ENCODE data around the gene BPIFB4. TPM values are rescaled to one million over a fixed set of nuclear protein-coding genes. Genes with fewer than 3 reads are reported as not detected.
A peak's percentile ranks its signal among the peaks of the same experiment; 100 is the strongest.
"Not testable (repeated sequence)": the region's sequence is repeated elsewhere in the genome, so short reads cannot be mapped to it uniquely, and the experiment has no call there.

Gene BPIFB4
- total RNA-seq, 1 donor from 2014 or later, result not detected

DNA sequence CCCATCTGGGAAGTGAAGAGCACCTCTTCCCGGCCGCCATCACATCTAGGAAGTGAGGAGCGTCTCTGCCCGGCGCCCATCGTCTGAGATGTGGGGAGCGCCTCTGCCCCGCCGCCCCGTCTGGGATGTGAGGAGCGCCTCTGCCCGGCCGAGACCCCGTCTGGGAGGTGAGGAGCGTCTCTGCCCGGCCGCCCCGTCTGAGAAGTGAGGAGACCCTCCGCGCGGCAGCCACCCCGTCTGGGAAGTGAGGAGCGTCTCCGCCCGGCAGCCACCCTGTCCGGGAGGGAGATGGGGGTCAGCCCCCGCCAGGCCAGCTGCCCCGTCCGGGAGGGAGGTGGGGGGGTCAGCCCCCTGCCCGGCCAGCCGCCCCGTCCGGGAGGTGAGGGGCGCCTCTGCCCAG, 36.1 kb downstream of the BPIFB4 start:
- DNase-seq (ENCODE audit: low read depth), result not testable (repeated sequence)

DNA sequence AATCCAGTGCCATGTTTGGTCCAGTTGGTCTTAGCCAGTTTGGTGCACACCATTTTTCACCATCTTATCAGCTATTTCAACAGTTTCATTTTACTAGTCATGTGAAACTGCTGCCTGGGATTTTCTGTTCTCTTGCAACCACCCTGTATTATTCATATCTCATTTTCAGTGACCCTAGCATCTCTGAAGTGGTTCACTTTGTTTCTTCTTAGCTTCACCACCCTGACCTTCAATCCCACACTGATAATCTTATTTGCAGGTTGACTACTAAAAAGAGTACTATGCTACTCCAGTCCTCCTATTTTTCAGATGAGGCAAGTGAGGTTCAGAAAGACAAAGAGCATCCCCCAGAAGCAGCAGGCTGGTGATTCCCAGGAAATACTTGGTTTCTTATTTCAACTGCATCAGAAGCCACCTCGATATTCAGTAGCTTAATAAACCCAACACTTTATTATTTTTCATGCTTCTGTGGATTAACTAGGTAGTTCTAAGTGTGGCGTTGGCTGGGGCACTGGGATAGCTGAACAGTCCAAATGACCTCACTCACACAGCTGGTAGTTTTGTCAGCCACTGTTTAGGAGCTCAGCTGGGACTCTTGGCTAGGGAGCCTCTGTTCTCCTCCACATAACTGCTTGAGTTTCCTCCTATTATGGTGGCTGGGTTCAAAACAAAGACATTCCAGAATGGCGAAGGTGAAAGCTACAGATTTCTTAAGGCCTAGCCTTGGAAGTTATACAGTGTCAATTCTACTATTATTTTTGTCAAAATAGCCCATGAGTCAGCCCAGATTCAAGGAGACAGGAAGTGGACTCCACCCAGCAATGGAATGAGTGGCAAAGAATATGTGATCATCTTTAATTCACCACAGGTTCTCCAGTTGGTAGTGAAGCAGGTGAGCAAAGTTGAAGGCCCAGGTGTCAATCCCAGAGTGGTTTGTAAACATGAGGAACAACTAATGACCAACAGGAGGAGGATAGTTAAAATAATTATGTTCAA, 40.6 kb downstream of the BPIFB4 start:
- no peak for DNase-seq (ENCODE audit: low read depth)

DNA sequence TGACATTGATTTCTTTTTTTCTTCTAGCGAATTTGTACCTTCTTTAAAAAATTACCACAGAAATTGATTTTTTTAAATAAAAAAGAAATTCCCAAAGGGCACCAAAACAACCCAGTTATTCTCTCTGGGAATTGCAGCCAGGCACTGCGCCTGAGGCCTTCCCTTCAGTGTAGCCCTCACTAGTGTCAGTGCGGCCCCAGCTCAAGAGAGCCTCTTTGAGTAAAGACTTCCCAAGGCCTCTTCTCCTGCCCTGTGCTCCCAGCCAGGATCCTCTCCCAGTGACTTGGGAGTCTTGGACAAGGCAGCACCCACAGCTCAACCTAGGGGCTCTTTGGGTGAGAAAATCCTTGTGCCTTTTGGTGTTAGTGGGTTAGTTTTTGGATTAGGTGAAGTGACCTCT, 41.5 kb downstream of the BPIFB4 start:
- no peak for DNase-seq (ENCODE audit: low read depth)

DNA sequence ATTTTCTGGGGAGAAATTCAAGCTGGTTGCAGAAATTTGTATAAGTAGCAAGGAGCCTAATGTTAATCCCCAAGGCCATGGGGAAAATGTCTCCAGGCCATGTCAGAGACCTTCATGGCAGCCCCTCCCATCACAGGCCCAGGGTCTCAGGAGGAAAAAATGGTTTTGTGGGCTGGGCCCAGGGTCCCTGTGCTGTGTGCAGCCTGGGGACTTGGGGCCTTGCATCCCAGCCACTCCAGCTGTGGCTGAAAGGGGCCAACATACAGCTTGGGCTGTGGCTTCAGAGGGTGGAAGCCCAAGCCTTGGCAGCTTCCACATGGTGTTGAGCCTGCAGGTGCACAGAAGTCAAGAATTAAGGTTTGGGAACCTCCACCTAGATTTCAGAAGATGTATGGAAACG, 42.9 kb downstream of the BPIFB4 start:
- DNase-seq (ENCODE audit: low read depth), result not testable (repeated sequence)

DNA sequence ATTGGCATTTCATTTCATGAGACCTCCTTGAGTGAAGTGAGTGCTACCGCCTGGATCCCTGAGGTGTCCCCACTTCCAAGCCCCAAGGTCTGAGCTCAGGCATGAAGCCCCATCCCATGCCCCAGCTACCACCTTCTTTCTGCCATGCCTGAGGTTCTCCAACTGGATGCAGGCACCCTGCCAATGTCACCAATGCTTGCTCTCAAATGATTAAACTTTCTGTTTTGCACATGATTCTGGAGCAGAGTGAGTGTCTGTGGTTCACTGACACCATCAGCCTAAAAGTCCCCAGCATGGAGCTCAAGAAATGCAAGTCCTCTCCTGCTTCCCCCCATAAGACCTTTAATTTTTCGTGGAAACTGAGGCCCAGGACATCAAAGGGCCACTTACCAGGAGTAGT, 44.8 kb downstream of the BPIFB4 start:
- no peak for DNase-seq (ENCODE audit: low read depth)

DNA sequence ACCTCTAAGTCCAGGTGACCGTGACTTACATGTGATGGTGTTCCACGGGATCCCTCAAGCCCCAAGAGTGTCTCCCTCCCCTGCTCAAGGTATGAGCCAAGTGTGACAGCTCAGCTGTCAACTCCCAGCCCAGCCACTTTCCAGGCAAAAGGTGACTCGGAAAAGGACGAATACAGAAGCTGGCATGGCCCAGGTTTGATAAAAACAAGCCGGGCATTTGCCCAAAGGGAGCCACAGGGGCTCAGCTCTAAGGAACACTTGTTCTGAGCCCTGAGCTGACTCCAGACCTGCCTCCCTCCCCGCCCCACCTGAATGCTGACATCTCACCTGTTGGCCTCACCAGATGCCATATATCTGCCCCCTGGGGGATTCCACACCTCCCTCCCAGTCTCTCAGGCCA, 45.6 kb downstream of the BPIFB4 start:
- no peak for DNase-seq (ENCODE audit: low read depth)

DNA sequence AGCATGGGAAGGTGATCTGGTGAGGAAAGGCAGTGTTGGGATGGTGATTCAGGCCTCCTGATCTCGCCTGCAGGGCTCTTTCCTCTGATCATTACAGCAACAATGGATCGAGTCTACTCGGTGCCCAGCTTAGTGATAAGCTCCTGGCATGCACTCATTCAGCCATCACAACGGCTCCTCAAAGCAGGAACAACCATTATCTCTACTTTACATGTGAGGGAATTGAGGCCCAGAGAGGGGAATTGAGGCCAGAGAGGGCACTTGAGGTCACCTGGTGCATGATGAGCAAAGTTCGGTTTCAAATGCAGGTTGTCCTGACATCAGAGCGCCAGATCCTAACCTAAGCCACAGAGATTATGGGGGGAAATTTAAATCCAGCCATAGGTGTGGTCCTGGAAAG, 46.5 kb downstream of the BPIFB4 start:
- no peak for DNase-seq (ENCODE audit: low read depth)

DNA sequence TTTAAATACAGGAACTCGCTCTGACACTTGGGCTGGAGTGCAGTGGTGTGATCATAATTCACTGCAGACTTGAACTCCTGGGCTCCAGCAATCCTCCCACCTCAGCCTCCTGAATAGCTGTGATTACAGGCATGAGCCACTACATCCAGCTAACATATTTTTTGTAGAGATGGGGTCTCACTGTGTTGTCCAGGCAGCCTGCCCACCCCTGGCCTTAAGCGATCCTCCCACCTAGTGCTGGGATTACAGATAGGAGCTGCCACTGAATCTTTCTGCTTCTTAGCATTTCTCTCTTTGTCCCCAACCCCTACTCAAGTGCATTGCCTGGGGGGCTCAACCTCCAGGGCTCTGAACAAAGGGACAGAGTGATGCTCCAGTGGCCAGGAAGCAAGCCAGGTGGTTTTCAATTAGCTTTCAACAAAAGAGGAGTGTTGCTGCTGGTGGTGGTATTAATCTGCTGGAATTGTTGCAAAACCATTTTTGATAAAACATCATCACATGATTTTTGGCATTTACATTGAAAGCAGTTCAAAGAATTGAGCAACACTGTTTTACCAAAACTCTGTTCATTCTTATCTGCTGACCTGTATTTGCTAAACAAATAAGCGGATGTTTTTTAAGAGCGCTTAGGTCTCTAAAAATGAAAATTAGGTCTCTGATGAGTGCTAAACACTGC, 48.1 kb downstream of the BPIFB4 start:
- DNase-seq (ENCODE audit: low read depth), result no peak

DNA sequence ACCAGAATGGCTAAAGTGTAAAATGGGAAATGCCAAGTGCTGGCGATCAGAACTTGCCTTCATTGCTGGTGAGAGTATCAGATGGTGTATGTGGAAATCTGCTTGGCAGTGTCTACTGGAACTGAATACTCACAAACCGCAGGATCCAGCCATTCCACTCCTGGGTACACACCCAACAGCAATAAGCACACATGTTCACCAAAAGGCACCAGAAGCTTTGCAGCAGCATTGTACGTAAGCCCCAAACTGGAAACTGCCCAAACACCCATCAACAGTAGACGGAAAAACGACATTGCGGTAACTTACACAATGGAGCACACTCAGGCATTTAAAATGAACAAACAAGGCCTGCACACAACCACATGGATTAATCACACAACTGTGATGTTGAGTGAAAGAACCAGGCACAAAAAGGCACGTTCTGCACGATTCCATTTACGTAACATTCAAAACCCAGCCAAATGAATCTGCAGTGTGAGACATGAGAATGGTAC, 51.2 kb downstream of the BPIFB4 start:
- peak; percentile 34 for DNase-seq (ENCODE audit: low read depth)

DNA sequence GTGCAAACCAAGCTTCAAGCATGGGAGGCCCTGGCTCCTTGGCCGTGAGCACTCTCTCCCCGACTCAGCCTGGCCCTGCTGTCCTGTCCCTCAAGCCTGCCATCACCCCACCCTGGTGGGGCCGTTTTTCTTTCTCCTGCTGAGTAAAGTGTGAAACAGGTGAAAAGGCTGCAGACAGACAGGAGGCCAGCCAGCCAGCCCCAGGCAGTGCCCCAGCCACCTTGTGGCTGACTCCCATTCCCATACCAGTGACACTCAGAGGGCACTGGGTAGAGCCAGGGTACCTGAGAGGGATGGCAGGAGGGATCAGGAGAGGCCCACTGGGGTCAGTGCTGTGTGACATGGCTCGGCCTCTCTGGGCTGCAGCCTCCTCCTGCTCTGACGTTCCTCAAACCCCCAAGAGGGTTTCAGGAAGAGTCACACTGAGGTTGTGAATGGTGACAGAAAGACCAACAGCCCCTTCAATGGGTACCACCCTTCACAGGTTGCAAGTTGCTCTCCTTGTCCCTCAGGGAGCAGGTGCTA, 52.6 kb downstream of the BPIFB4 start:
- no peak for DNase-seq (ENCODE audit: low read depth)

DNA sequence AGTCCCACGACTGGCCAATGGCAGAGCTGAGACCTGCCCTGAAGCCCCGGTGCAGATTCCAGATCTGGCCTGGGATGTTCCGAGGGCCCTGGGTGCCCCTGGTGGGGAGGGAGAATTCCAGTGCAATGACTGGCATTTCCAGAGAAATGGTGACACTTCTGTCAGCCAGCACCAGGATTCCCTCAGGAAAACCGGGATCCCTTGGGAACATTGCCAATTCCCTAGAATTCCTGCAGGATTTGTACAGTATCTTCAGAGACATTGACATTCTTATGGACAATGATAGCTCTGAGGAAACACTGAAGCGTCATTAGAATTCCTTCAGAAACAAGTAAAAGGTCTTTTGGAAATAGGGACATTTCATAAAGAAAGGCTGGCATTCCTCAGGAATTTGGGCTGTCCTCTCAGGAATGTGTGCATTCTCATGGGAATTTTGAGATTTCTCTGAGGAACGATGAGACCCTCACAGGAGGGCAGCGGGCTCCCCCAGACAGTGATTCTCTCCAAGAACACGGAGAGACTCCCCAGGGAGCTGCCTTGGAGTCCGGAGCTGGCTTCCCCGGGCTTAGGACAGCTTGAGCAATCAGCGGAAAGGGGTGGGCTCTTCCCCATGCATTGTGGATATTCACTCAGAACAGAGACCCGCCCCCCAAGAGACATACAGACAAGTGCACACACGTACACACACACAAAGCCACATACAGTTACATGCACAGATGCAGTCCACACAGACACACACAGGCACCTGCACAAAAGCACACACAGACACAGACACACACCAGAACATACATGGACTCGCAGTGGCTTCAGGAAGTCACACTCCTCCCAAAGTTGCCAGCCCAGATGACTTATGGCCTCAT, 53.3 kb downstream of the BPIFB4 start:
- DNase-seq (ENCODE audit: low read depth), result no peak

DNA sequence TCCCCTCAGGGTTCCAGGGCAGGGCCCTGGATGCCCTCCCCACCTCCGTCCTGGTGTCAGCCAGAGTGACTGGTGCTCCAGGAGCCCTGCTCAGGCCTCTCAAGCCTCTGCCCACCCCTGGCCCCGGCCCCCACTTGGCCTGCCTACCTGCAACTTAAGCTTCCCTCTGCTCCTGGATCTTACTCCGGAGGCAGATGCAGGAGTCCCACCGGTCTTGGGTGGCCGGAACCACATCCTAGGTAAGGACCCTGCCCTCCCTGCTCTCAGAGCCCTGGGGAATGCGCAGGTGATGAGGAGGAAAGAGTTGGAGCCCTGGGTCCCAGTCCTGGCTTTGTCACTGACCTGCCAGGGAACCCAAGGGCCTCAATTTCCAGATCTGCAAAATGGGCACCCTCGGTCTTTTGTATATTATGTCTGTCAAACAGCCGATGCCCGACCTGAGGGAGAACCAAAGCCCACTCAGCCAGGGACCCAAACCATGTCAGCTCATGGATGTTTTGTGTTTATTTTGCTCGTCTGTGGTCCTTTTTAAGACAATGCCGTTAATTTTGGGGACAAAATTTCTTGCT, 54.0 kb downstream of the BPIFB4 start:
- no peak for DNase-seq (ENCODE audit: low read depth)

DNA sequence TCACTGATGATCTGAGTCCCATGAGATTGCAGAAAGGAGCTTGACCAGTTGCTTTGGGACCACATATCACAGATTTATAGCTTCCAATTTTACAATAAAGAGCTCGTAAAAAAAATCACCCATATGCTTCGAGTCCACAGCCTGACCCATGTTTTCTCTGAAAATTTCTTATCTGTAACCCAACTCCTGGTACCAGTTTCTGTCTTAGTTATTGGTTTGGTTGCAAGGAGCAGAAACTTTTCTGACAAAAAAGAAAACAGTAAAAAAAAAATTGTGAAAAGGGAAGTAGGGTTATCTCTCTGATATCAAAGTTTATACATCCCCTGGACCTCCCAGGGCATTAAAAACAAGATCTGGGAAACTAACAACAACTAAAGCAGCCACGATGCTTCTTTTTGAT, 57.8 kb downstream of the BPIFB4 start:
- DNase-seq (ENCODE audit: low read depth), result no peak

DNA sequence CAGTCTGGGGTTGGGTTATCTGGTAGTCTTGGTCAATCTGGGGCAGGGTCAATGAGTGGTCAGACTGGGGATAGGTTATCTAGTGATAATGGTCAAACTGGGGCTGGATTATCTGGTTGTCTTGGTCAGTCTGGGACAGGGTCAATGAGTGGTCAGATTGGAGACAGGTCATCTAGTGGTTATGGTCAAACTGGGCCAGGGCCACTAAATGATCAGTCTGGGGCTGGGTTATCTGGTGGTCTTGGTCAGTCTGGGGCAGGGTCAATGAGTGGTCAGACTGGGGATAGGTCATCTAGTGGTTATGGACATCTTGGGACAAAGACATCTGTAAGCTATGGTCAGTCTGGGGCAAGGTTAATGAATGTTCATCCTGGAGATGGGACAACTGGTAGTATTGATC, 60.0 kb downstream of the BPIFB4 start:
- DNase-seq (ENCODE audit: low read depth), result no peak

DNA sequence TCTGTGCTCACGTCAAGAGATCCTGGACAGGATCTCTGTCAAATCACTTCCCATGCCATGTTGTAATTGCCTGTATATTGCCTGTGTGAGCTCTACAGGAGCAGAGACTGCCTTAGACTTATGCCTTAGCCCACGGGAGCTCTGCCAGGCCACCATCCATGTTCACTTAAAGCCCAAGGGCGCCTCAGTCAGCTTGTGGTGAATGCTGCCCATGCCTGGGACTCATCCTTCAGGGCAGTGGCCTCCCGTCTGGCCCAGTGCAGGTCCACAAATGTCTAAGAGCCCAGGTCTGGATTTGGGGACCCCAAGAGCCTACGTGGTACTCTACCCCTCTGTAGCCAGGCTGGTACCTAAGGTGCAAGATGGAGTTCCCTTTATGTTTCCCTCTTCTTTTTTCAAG, 66.1 kb downstream of the BPIFB4 start:
- DNase-seq (ENCODE audit: low read depth), result no peak

DNA sequence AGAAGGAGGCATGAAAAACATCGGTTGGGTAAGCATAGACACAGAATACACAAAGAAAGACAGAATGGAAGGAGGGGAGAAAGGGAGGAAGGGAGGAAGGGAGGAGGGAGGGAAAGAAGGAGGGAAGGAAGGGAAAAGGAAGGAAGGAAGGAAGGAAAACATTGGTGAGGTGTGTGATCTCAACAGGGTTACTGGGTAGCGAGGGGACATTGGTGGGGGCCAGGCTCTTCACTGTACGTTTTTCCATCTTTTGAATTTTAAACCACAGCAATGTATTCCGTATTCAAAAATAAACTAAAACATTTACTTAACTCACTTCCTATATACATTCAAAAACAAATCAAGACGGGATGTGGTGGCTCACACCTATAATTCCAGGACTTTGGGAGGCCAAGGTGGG, 67.9 kb downstream of the BPIFB4 start:
- DNase-seq (ENCODE audit: low read depth), result no peak

DNA sequence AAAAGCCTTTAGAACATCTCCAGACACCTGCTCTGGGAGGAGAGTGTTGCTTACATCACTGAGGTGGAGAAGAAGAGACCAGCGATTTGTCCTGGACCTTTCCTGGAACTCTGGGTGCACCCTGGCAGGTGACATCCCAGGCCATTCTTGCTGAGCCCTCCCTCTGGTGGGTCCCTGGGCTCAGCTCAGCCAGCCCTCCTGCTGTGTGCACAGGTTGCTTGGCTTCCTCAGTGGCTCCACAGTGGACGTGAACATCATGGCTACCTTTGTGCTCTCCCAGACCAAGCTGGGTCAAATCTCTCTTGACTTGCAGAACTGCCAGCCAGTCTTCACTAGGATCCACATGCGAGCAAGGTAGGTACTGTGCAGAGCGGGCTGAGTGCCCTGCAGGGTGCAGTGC, 68.6 kb downstream of the BPIFB4 start:
- no peak for DNase-seq (ENCODE audit: low read depth)

DNA sequence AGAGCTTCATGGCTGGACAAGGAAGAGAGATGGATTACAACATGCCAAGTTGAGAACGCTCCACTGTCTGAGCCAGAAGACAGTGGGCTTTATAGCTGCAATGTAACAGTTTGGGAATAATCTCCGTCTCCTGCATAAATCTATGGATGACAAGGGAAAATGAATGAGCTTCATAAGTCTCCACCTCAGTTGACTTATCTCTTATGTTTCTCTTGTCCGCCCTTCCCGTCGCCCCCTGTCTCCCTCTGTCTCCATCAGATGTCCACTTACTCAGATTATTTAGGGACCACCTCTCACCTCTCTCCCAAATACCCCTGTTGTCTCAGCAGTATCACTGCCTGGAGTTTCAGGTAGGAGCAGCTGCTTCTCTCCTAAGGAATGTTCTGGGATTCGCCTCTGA, 74.8 kb downstream of the BPIFB4 start:
- no peak for DNase-seq (ENCODE audit: low read depth)

DNA sequence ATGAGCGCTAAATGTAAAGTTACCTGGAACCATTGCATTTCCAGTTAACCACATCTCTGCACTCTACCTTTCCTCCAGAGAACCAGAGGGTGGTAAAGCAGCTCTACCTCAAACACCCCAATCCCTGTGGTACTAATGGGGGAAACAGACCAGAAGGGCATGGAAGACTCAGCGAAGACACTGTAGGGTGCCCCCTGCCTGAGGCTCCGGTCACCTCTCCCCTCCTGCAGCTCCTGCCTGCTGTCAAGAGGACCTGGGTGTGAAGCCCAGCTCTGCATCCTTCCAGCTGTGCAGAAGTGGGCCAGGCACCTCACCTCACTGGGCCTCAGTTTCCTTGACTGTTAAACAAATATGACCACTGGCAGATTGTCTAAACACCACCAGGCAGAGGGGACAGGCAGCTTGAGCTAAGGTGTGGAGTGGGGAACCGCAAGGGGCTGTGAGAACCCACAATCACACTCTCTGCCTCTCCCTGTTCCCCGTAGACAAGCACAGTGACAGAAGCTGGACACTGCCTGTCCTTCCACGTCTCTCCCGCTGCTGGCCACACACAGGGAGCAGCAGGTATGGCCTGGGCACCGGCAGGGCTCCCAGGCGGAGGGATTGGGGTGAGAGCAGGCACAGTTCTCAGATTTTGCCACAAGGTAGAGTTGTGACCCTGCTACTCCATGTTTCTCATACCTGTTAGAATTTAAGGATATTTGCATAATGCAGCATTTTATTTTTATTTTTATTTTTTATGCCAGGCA, 79.4 kb downstream of the BPIFB4 start:
- DNase-seq (ENCODE audit: low read depth), result no peak

DNA sequence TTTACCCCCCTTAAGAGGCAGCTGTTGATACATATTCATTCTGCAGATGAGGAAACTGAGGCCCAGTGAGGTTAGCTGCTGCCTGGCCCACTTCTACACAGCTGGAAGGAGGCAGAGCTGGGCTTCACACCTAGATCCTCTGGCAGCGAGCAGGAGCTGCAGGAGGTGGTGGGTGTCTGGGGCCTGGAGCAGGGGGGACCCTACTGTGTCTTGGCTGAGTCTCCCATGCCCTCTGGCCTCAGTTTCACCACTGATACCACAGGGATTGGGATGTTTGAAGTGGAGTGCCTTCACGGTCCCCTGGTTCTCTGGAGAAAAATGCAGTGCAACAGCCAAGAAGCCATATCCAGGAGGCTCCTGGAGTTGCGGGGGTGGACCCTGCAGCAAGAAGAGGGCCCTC, 80.3 kb downstream of the BPIFB4 start:
- no peak for DNase-seq (ENCODE audit: low read depth)

Data from myocyte (in vitro differentiated cells).